Stomach (tissue), 9 donors: ENCODE measurements around the gene PDE4D. TPM values are rescaled to one million over a fixed set of nuclear protein-coding genes. Genes with fewer than 3 reads are reported as not detected.

Source experiments
- DNase-seq, 2 donors: peaks; one replicate each; pipeline versions ENCODE4 v3.0.0 to v3.0.0-alpha.2; 2013 to 2019
- H3K27ac ChIP-seq, 5 donors: fragments of 200-600 bp in 4 of 5; sonication (generic) in 4 of 5; one replicate each; pipeline ENCODE4 v1.5.1; 2013 to 2019; ENCODE audit warnings: mild to moderate bottlenecking in 1 of 5, moderate library complexity in 1 of 5
- H3K27me3 ChIP-seq, 3 donors: fragments of 200-600 bp; sonication (generic); one replicate each; pipeline ENCODE4 v1.5.1; 2017 to 2019; ENCODE audit warnings: mixed run types in 1 of 3
- H3K36me3 ChIP-seq, 4 donors: fragments of 200-600 bp; sonication (generic); 1 replicate in 3 of 4; 2 replicates in 1 of 4; pipeline ENCODE4 v1.5.1; 2016 to 2019
- H3K4me1 ChIP-seq, 4 donors: fragments of 200-600 bp; sonication (generic); one replicate each; pipeline ENCODE4 v1.5.1; 2016 to 2019
- H3K4me3 ChIP-seq, 4 donors: fragments of 200-600 bp; sonication (generic) in 3 of 4; one replicate each; pipeline ENCODE4 v1.5.1; 2016 to 2019; ENCODE audit warnings: mild to moderate bottlenecking in 1 of 4
- H3K9me3 ChIP-seq, 4 donors: fragments of 200-600 bp; sonication (generic); one replicate each; pipeline ENCODE4 v1.5.1; 2016 to 2019
- CTCF ChIP-seq, 7 experiments: fragments of 450-650 bp in 4 of 7; fragments of 200-600 bp in 3 of 7; sonication (generic) in 3 of 7; IDR thresholded peaks; one replicate each; pipeline ENCODE4 v1.5.1; 2016 to 2019; ENCODE audit warnings: antibody characterized with exemption in 7 of 7, control low read depth in 2 of 7, mild to moderate bottlenecking in 1 of 7
- EP300 ChIP-seq: sonication (generic); formaldehyde crosslinking; IDR thresholded peaks from one replicate; pipeline ENCODE4 v1.6.1; 2017; ENCODE audit warnings: antibody characterized with exemption
- POLR2A ChIP-seq, 4 donors: fragments of 450-650 bp; IDR thresholded peaks; one replicate each; pipeline ENCODE4 v1.6.1; 2016; ENCODE audit warnings: antibody characterized with exemption in 4 of 4, control low read depth in 2 of 4, mild to moderate bottlenecking in 1 of 4, moderate library complexity in 1 of 4
- POLR2AphosphoS5 ChIP-seq, 3 donors: sonication (generic); formaldehyde crosslinking; IDR thresholded peaks; one replicate each; pipeline ENCODE4 v1.6.1; 2016; ENCODE audit warnings: antibody characterized with exemption in 3 of 3
- WGBS, 5 donors: extraction: QIAGEN DNeasy Blood & Tissue Kit in 3 of 5; methylation state at CpG; one replicate each; pipeline versions ENCODE4 v1.1.5 to v1.1.7; 2013 to 2018; 5-methylcytosine and 5-hydroxymethylcytosine counted together
- intact Hi-C: fragments of 100-400 bp; cut with DNase I; formaldehyde crosslinking; loops from one replicate; pipeline ENCODE4 v1.15.1; 2023; ENCODE audit warnings: low total_unique reads
- polyA plus RNA-seq, 3 donors: library from polyadenylated mRNA; stranded (reverse); fragments of 200-250 nt; gene quantifications; one replicate each; pipeline ENCODE4 v1.2.3, GENCODE V29; 2013
- total RNA-seq, 5 donors: library from RNA; depleted of rRNA; stranded (reverse); fragments of >200 nt; gene quantifications; one replicate each; pipeline versions ENCODE4 v1.1.0 to v1.2.3, GENCODE V29; 2014 to 2016
- donor health status: healthy with polysubstance abuse.
- donor health status: Bipolar disorder and iron deficiency.
- donor health status: healthy.

PDE4D gene
- total and polyA plus RNA-seq, 8 donors: 3.1 to 147 (median 97.3) TPM

GRCh38 chr5:59342181-59342580 is 551.3 kb downstream of the PDE4D start:
- Histone ChIP-seq H3K9me3 (no peaks in the 10 kb centered on the region), H3K27ac (no peak overlapping the region), H3K4me1 (no peaks in the 10 kb centered on the region), H3K4me3 (no peak overlapping the region), H3K36me3 (no peaks in the 10 kb centered on the region), H3K27me3 (no peaks in the 10 kb centered on the region)
- intact Hi-C loops: no loop called here
- TF ChIP-seq CTCF (IDR thresholded peaks at IDR 0.05) (no peak), POLR2A (IDR thresholded peaks at IDR 0.05) (no peak), EP300 (no peak), POLR2AphosphoS5 (IDR thresholded peaks at IDR 0.05) (no peak)
- WGBS, 5 donors: 71 to 78% (median 72%) methylated on average over 3 of the region's 3 CpGs
- DNase-seq: no peak

GRCh38 chr5:59341760-59342159 is 551.8 kb downstream of the PDE4D start:
- Histone ChIP-seq H3K4me3 (no peak overlapping the region), H3K27me3 (no peaks in the 10 kb centered on the region), H3K9me3 (no peaks in the 10 kb centered on the region), H3K27ac (no peak overlapping the region), H3K36me3 (no peaks in the 10 kb centered on the region), H3K4me1 (no peaks in the 10 kb centered on the region)
- no peak for TF ChIP-seq POLR2AphosphoS5 (IDR thresholded peaks at IDR 0.05)
- no peak for TF ChIP-seq EP300
- TF ChIP-seq POLR2A (IDR thresholded peaks at IDR 0.05): no peak
- no peak for TF ChIP-seq CTCF (IDR thresholded peaks at IDR 0.05)
- intact Hi-C loops: no loop called here
- WGBS, 5 donors: 95 to 97% (median 97%) methylated on average over 4 of the region's 4 CpGs
- no peak for DNase-seq

GRCh38 chr5:59341155-59341554 is 552.4 kb downstream of the PDE4D start:
- WGBS, 5 donors: 90 to 98% (median 93%) methylated on average over 2 of the region's 2 CpGs
- H3K4me1 ChIP-seq: no peaks in the 10 kb centered on the region
- H3K9me3 ChIP-seq: no peaks in the 10 kb centered on the region
- H3K36me3 ChIP-seq: no peaks in the 10 kb centered on the region
- H3K4me3 ChIP-seq: no peak overlapping the region
- TF ChIP-seq POLR2A (IDR thresholded peaks at IDR 0.05) (no peak), EP300 (no peak), POLR2AphosphoS5 (IDR thresholded peaks at IDR 0.05) (no peak), CTCF (IDR thresholded peaks at IDR 0.05) (no peak)
- no peak for DNase-seq
- H3K27ac ChIP-seq: no peak overlapping the region
- intact Hi-C loops: no loop called here
- H3K27me3 ChIP-seq: no peaks in the 10 kb centered on the region

- no peak for DNase-seq
- intact Hi-C loops: no loop called here
- Histone ChIP-seq H3K27me3 (no peaks in the 10 kb centered on the region), H3K4me1 (peaks cover 0 to 5% (median 0%) of the 10 kb centered on the region in 4 donors), H3K36me3 (no peaks in the 10 kb centered on the region), H3K9me3 (no peaks in the 10 kb centered on the region), H3K27ac (no peak overlapping the region), H3K4me3 (no peak overlapping the region)
- TF ChIP-seq EP300 (no peak), POLR2A (IDR thresholded peaks at IDR 0.05) (no peak), CTCF (IDR thresholded peaks at IDR 0.05) (no peak), POLR2AphosphoS5 (IDR thresholded peaks at IDR 0.05) (no peak)
- 0 to 100% (median 97%) methylated on average over 1 of the region's 1 CpG for WGBS, 5 donors
Measured at GRCh38 chr5:59340637-59341036, 552.9 kb downstream of the PDE4D start.
